K562 (cell line): ENCODE results near the gene BZW2. TPM values are rescaled to one million over a fixed set of nuclear protein-coding genes. Genes with fewer than 3 reads are reported as not detected.

Experiments
- ATF1 ChIP-seq, 2 experiments: fragments of 450-650 bp in 1 of 2; IDR thresholded peaks; 2 replicates each; pipeline ENCODE4 v1.6.1; 2016; ENCODE audit warnings: missing compliant biosample characterization in 1 of 2, missing genetic modification characterization in 1 of 2
- FOXP1 ChIP-seq: sonication (generic); formaldehyde crosslinking; IDR thresholded peaks from 2 replicates; pipeline ENCODE4 v1.8.0; 2022; ENCODE audit warnings: mild to moderate bottlenecking, missing genetic modification reagents
- HDGF ChIP-seq: fragments of 450-650 bp; IDR thresholded peaks from 2 replicates; pipeline ENCODE4 v1.6.1; 2016
- L3MBTL2 ChIP-seq: fragments of 450-650 bp; IDR thresholded peaks from 2 replicates; pipeline ENCODE4 v1.6.1; 2016; ENCODE audit warnings: mild to moderate bottlenecking, moderate library complexity
- MGA ChIP-seq: fragments of 450-650 bp; IDR thresholded peaks from 2 replicates; pipeline ENCODE4 v1.6.1; 2016; ENCODE audit warnings: mild to moderate bottlenecking, moderate library complexity
- NR2C2 ChIP-seq, 2 experiments: fragments of 200-800 bp in 1 of 2; sonication (Bioruptor generic) in 1 of 2; sonication (generic) in 1 of 2; formaldehyde crosslinking in 1 of 2; IDR thresholded peaks; 2 replicates each; pipeline versions ENCODE4 v1.6.1 to v1.8.0; 2016 to 2022; ENCODE audit warnings: mild to moderate bottlenecking in 1 of 2, missing compliant biosample characterization in 1 of 2, missing genetic modification characterization in 1 of 2, missing genetic modification reagents in 1 of 2
- RCOR1 ChIP-seq, 2 experiments: IDR thresholded peaks; 2 replicates each; pipeline ENCODE4 v1.6.1; 2012; ENCODE audit warnings: low read depth in 2 of 2, low read length in 2 of 2, borderline replicate concordance in 1 of 2, improper control_type of control experiment in 1 of 2
- SMAD2 ChIP-seq: fragments of 150-350 bp; IDR thresholded peaks from 2 replicates; pipeline ENCODE4 v1.6.1; 2014; ENCODE audit warnings: low read depth, mild to moderate bottlenecking, low read length
- SMARCC2 ChIP-seq: fragments of 450-650 bp; IDR thresholded peaks from 2 replicates; pipeline ENCODE4 v1.6.1; 2017; ENCODE audit warnings: antibody characterized with exemption, moderate library complexity, mild to moderate bottlenecking, low read depth
- polyA plus RNA-seq, 8 experiments: library from polyadenylated mRNA; depleted of rRNA in 4 of 8; stranded (reverse) in 5 of 8; unstranded in 3 of 8; fragments of >200 nt; fragmentation: Nextera tagmentation in 2 of 8; fragmentation: Illumina TruSeq in 1 of 8; extraction: Ambion mirVana in 2 of 8; extraction: Trizol in 1 of 8; gene quantifications; 2 replicates each; pipeline versions ENCODE4 v1.2.1 to v1.2.3, GENCODE V29; 2011 to 2014; ENCODE audit warnings: inconsistent platforms in 1 of 8, missing spikeins in 1 of 8
- total RNA-seq, 7 experiments: library from RNA; depleted of rRNA in 6 of 7; stranded (reverse); fragments of >200 nt in 6 of 7; fragmentation: Illumina TruSeq in 2 of 7; extraction: Trizol in 2 of 7; gene quantifications; 2 replicates each; pipeline versions ENCODE4 v1.2.1 to v1.2.3, GENCODE V29; 2011 to 2021; ENCODE audit warnings: low replicate concordance in 1 of 7
- TF ChIP-seq, protein P1 (sequence below): IDR thresholded peaks from 3 replicates; pipeline ENCODE4 v1.6.1; 2011; ENCODE audit warnings: borderline replicate concordance, mild to moderate bottlenecking; ENCODE audit not compliant: insufficient read length, insufficient read depth
- TF ChIP-seq, protein P2 (sequence below), 3 experiments: IDR thresholded peaks in 2 of 3; conservative IDR thresholded peaks in 1 of 3; 2 replicates each; pipeline ENCODE4 v1.5.1; 2011 to 2012; ENCODE audit warnings: low read length in 3 of 3, mild to moderate bottlenecking in 3 of 3, control low read depth in 2 of 3, improper control_type of control experiment in 1 of 3, inconsistent platforms in 1 of 3, low read depth in 1 of 3, mixed read lengths in 1 of 3, moderate library complexity in 1 of 3; ENCODE audit not compliant: insufficient read depth in 2 of 3

Gene BZW2
- total and polyA plus RNA-seq, 9 of the 15 experiments (the other 6 are each of a cell fraction or from before 2014, with no cell fraction given) = 140 to 316 (median 173) TPM

- TF ChIP-seq MGA (peak; percentile 46; the same call in 1 of the 2 replicates), SMAD2 (no peak), SMARCC2 (0 out of 2 replicates have a peak, but pooled peaks have one; percentile 56), FOXP1 (CRISPR knock-in tag) (no peak), ATF1 (CRISPR knock-in tag; IDR thresholded peaks at IDR 0.05) (no peak), ATF1 (tag; IDR thresholded peaks at IDR 0.05) (0 out of 2 replicates have a peak, but pooled peaks have one; percentile 41), RCOR1 (IDR thresholded peaks at IDR 0.05; ENCODE audit: borderline replicate concordance in 1 of 2, low read depth in 2 of 2, low read length in 2 of 2) (peak in 1 of 2 experiments; percentile 43; a peak in 1 of 4 replicates), NR2C2 (CRISPR knock-in tag; IDR thresholded peaks at IDR 0.05) (no peak), NR2C2 (tag; IDR thresholded peaks at IDR 0.05) (peak; percentile 42; the same call in 1 of the 2 replicates), L3MBTL2 (peak; percentile 36; the same call in 1 of the 2 replicates), HDGF (no peak)
- TF ChIP-seq, protein P1, sequence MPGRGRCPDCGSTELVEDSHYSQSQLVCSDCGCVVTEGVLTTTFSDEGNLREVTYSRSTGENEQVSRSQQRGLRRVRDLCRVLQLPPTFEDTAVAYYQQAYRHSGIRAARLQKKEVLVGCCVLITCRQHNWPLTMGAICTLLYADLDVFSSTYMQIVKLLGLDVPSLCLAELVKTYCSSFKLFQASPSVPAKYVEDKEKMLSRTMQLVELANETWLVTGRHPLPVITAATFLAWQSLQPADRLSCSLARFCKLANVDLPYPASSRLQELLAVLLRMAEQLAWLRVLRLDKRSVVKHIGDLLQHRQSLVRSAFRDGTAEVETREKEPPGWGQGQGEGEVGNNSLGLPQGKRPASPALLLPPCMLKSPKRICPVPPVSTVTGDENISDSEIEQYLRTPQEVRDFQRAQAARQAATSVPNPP = no peak
- TF ChIP-seq, protein P2, sequence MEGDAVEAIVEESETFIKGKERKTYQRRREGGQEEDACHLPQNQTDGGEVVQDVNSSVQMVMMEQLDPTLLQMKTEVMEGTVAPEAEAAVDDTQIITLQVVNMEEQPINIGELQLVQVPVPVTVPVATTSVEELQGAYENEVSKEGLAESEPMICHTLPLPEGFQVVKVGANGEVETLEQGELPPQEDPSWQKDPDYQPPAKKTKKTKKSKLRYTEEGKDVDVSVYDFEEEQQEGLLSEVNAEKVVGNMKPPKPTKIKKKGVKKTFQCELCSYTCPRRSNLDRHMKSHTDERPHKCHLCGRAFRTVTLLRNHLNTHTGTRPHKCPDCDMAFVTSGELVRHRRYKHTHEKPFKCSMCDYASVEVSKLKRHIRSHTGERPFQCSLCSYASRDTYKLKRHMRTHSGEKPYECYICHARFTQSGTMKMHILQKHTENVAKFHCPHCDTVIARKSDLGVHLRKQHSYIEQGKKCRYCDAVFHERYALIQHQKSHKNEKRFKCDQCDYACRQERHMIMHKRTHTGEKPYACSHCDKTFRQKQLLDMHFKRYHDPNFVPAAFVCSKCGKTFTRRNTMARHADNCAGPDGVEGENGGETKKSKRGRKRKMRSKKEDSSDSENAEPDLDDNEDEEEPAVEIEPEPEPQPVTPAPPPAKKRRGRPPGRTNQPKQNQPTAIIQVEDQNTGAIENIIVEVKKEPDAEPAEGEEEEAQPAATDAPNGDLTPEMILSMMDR (IDR thresholded peaks at IDR 0.05 in 2 of 3, conservative IDR thresholded peaks at IDR 0.05 in 1 of 3; ENCODE audit: insufficient read depth in 2 of 3, low read depth in 1 of 3, low read length in 3 of 3) = no peak
These were observed 14.9 kb downstream of the BZW2 start (continued) for GRCh38 chr7:16660702-16661464.
